Brain microvascular endothelial cell (primary cell): ENCODE data around the gene TMEM94.

Experiments
- DNase-seq: peaks from one replicate; pipeline ENCODE4 v3.0.0-alpha.2; 2020
- H3K27ac ChIP-seq: fragments of 250-450 bp; sonication (Bioruptor Pico); 2 replicates; pipeline ENCODE4 v1.5.1; 2020; ENCODE audit warnings: mild to moderate bottlenecking, moderate library complexity
- H3K27me3 ChIP-seq: fragments of 250-450 bp; sonication (Bioruptor Pico); replicated peaks from 2 replicates; pipeline ENCODE4 v1.5.1; 2020; ENCODE audit warnings: mild to moderate bottlenecking
- H3K36me3 ChIP-seq: fragments of 250-450 bp; sonication (Bioruptor Pico); replicated peaks from 2 replicates; pipeline ENCODE4 v1.5.1; 2020; ENCODE audit warnings: mild to moderate bottlenecking
- H3K4me3 ChIP-seq: 2 replicates; pipeline ENCODE4 v1.5.1; 2011; ENCODE audit warnings: low read depth, mild to moderate bottlenecking, control low read depth, low read length, moderate library complexity
- in situ Hi-C: cut with HindIII; loops from 2 replicates; pipeline ENCODE4 v1.10.0; 2017; ENCODE audit warnings: low sequenced_read_pairs, low pct_ligation_motif_present
- TF ChIP-seq, protein P1 (sequence below): IDR thresholded peaks from 2 replicates; pipeline ENCODE4 v1.5.1; 2011; ENCODE audit warnings: low read depth, mild to moderate bottlenecking, moderate library complexity, low read length, control low read depth, inconsistent platforms; ENCODE audit errors: missing control alignments

Gene TMEM94

DNA sequence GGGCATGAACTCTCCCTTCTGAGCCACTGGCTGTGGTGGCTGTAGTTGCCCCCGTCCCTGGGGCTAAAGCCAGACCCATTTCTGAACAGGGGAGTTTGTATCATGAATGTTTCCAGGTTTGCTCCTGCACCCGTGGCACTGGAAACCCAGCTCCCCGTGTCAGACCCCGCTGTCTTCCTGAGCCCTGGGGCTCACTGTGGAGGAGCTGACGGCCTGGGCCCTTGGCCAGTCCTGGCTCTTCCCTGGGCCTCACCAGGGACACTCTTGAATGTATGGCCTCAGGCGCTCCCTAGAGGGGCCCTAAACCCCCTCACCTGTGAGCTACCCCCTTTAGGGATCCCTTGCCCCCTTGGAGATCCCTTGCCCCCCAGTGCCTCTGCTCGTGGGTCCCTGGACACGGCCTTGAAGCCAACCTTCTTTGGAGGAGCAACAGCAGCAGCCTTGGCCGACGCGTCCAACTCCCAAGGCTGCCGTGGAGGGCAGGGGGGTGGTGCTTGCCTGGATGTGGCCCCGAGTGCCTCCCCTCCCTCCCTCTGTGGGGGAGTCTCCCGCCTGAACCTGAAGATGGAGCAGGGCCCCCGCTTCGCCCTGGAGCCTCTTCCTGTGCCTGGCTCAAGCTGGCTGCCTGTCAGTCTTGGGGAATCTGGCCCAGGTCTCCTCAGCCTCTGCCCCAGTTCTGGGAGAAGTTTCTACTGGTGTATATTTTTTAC lies 43.0 kb downstream of the TMEM94 start:
- in situ Hi-C loops: no loop called here
- no peaks in the 10 kb centered on the region for H3K27me3 ChIP-seq
- DNase-seq: no peak
- no peak overlapping the region for H3K27ac ChIP-seq
- H3K36me3 ChIP-seq: peaks cover 24% of the 10 kb centered on the region
- no peak overlapping the region for H3K4me3 ChIP-seq
- TF ChIP-seq, protein P1, sequence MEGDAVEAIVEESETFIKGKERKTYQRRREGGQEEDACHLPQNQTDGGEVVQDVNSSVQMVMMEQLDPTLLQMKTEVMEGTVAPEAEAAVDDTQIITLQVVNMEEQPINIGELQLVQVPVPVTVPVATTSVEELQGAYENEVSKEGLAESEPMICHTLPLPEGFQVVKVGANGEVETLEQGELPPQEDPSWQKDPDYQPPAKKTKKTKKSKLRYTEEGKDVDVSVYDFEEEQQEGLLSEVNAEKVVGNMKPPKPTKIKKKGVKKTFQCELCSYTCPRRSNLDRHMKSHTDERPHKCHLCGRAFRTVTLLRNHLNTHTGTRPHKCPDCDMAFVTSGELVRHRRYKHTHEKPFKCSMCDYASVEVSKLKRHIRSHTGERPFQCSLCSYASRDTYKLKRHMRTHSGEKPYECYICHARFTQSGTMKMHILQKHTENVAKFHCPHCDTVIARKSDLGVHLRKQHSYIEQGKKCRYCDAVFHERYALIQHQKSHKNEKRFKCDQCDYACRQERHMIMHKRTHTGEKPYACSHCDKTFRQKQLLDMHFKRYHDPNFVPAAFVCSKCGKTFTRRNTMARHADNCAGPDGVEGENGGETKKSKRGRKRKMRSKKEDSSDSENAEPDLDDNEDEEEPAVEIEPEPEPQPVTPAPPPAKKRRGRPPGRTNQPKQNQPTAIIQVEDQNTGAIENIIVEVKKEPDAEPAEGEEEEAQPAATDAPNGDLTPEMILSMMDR: no peak

DNA sequence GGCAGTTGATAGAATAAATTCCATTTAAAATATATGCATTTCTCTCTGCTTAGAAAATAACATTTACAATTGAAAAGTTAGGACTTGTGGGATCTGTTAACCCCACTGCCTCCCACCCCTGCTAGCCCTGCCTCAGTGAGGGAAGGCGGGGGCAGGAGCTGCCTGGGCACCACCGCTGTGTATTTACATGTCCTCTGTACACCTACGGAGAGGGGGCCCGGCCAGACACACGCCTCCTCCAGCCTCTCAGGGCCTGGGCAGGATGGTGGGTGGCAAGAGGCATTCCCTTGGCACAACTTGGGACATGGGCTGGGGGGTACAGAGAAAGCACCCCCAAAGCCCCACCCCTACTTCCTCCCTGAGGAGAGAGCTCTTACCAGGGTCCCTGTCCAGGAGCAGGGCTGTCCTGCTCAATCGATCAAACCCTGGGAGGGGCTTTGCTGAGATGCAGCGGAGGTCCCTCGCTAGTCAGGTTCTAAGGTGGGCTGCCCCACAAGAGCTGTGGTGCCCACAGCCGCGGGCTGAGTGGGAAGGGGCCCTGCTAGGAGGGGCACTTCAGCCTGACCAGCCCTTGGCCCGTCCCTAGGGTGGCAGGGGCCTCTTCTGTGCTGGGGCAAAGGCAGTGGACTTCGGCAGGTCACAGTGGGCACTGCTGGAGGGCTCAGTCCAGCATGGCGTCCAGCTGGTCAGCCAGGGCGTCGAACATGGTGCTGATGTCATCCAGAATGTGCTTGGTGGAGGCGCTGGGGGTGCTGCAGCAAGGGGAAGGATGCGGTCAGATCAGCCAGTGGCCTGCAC lies 44.2 kb downstream of the TMEM94 start:
- in situ Hi-C loops: no loop called here
- no peak overlapping the region for H3K27ac ChIP-seq
- TF ChIP-seq, protein P1: no peak
- DNase-seq: no peak
- no peak overlapping the region for H3K4me3 ChIP-seq
- no peaks in the 10 kb centered on the region for H3K27me3 ChIP-seq
- H3K36me3 ChIP-seq: peaks cover 18% of the 10 kb centered on the region

DNA sequence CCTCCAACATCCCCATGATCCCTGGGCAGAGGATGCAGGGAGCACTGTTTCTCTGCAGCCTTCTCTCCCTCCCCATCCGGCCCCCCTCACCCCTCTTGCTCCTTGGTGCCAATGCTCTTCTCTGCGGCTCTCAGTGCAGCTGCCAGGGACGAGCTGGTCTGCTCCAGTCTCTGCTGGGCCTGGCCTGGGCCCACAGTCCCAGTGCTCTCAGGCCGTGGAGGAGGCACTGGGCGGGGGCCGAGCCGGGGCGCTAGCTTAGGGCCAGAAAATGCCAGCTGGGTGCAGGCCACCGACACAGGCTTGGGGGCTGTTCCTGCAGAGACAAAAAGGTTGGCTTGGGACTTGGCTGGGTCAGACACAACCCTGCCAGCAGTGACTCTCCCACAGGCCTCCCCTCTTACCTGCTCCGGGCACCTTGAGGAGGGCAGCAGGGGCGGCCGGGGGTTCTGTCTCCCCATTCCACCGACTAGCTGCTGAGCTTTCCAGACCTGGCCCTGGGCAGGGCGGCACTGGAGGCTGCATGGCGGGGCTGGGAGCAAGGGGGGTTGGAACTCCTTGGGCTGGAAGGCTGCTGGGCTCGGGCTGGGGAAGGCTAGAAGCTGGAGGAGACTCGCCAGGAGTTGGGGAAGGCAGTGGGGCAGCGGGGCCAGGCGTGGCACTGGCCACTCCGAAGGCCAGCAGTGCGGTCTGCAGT lies 45.1 kb downstream of the TMEM94 start:
- H3K27ac ChIP-seq: no peak overlapping the region
- in situ Hi-C loops: no loop called here
- DNase-seq: no peak
- TF ChIP-seq, protein P1: no peak
- no peak overlapping the region for H3K4me3 ChIP-seq
- H3K27me3 ChIP-seq: no peaks in the 10 kb centered on the region
- peaks cover 12% of the 10 kb centered on the region for H3K36me3 ChIP-seq

DNA sequence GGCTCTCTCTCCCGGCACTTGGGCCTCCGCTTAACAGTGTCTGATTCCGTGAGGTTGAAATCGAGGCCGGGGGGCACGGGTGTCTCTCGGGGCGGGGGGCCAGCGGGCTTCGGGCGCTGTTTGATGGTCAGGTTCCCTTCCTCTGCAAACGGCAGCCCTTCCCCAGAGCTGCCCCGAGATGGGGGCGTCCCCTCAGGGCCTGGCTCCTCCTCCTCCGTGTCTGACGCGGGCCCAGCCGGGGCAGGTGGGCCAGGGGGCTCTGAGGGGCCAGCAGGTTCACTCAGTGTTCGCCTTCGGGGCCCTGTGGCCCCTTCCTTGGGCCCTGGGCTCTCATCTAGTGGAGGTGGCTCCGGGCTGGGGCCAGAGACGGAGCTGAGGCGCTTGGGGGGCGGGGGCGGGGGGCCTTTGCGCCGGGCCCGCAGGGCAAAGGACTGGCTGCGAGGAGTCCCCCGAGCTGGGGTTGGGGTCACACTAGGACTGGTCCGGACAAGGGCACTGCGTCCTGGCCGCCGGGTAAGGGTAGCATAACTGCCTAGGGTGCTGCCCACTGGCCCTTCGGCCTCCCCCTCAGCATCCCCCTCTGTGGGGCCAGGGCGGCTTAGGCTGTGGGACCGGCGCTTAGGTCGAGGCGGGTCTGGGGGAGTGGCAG lies 45.8 kb downstream of the TMEM94 start:
- peaks cover 10% of the 10 kb centered on the region for H3K36me3 ChIP-seq
- in situ Hi-C loops: no loop called here

DNA sequence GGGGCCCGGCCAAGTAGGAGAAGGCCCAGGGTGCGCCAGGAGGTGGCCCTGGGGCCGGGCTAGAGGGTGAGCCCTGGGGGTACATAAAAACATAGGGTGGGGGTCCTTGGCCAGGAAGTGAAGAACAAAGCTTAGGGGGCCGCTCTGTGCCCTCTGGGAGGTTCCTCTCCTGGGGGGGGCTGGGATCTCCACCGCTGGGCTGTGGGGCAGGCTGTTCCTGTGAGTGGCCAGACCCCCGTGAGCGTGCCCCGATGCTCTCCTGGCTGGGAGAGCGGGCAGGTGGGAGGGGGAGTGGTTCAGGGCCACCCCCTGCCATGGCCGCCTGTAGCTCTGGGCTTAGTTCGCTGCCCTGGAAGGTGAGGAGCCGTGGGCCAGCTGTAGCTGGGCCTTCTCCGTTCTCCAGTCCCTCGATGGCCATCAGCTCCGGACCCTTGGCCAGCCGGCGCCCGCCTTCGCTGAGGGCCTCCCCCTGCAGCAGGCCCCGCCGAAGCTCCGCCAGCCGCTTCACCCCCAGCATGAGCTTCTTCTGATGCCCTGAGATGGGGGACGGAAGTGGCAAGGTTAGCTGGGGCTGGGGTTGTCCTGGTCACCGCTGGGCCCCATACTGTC lies 46.4 kb downstream of the TMEM94 start:
- Histone ChIP-seq H3K27me3 (no peaks in the 10 kb centered on the region), H3K36me3 (peaks cover 9% of the 10 kb centered on the region), H3K27ac (no peak overlapping the region), H3K4me3 (no peak overlapping the region)
- in situ Hi-C loops: no loop called here
- TF ChIP-seq, protein P1: no peak
- no peak for DNase-seq

More for the DNA sequence above, 45.8 kb downstream of the TMEM94 start:
- Histone ChIP-seq H3K27me3 (no peaks in the 10 kb centered on the region), H3K4me3 (no peak overlapping the region), H3K27ac (no peak overlapping the region)
- DNase-seq: no peak
- TF ChIP-seq, protein P1: no peak
